Endothelial cell of umbilical vein (primary cell): ENCODE data around the gene LRP1B. TPM values are rescaled to one million over a fixed set of nuclear protein-coding genes. Genes with fewer than 3 reads are reported as not detected.

Source experiments
- BruUV-seq: library from RNA; stranded (reverse); fragments of 400-500 nt; replicated peaks from 2 replicates; lab custom pipeline; 2021; lab: Mats Ljungman, UMichigan
- CTCF ChIA-PET: fragments of 300-600, 350-600 bp; sonication (Branson Sonifier 250); formaldehyde crosslinking; loops from one replicate; lab custom pipeline; 2021; ENCODE audit warnings: antibody characterized with exemption, inconsistent platforms; lab: Charles Lee
- POLR2A ChIA-PET: fragments of 300-600, 350-600 bp; sonication (Branson Sonifier 250); formaldehyde crosslinking; loops from one replicate; lab custom pipeline; 2021; ENCODE audit warnings: antibody characterized with exemption, inconsistent platforms; lab: Charles Lee
- DNase-seq: peaks from one replicate; pipeline ENCODE4 v3.0.0-alpha.2; 2011; ENCODE audit warnings: low read depth, low spot score
- FAIRE-seq: peaks from 2 replicates; lab custom pipeline; 2011; peaks lifted over from hg19 to GRCh38; lab: Jason Lieb, UNC
- H2AFZ ChIP-seq: 2 replicates; pipeline ENCODE4 v1.6.0; 2012; ENCODE audit warnings: low read depth, low read length, control low read depth, inconsistent platforms
- H3K27ac ChIP-seq: 2 replicates; pipeline ENCODE4 v1.5.1; 2011; ENCODE audit warnings: low read depth, mild to moderate bottlenecking, control low read depth, low read length, moderate library complexity; ENCODE audit not compliant: insufficient read depth
- H3K27me3 ChIP-seq, 2 experiments: 2 replicates each; pipeline versions ENCODE4 v1.6.0 to v1.6.1; 2011; ENCODE audit warnings: low read length in 2 of 2, mixed read lengths in 1 of 2; ENCODE audit not compliant: control insufficient read depth in 2 of 2, insufficient read depth in 2 of 2
- H3K36me3 ChIP-seq, 2 experiments: 2 replicates in 1 of 2; 3 replicates in 1 of 2; pipeline ENCODE4 v1.5.1; 2011; ENCODE audit warnings: low read length in 2 of 2, mild to moderate bottlenecking in 1 of 2, moderate library complexity in 1 of 2; ENCODE audit not compliant: control insufficient read depth in 2 of 2, insufficient read depth in 2 of 2; ENCODE audit errors: extremely low read depth in 1 of 2
- H3K4me1 ChIP-seq: 3 replicates; pipeline ENCODE4 v1.5.1; 2011; ENCODE audit warnings: mild to moderate bottlenecking, low read length; ENCODE audit not compliant: control insufficient read depth, insufficient read depth; ENCODE audit errors: extremely low read depth
- H3K4me2 ChIP-seq: 2 replicates; pipeline ENCODE4 v1.6.1; 2011; ENCODE audit warnings: low read length, control low read depth, mixed read lengths; ENCODE audit not compliant: insufficient read depth
- H3K4me3 ChIP-seq, 3 experiments: fragments of 200-600 bp in 1 of 3; sonication (generic), shearing (Covaris generic) in 1 of 3; replicated peaks in 1 of 3; 2 replicates each; pipeline ENCODE4 v1.5.1; 2011 to 2016; ENCODE audit warnings: control low read depth in 3 of 3, low read length in 3 of 3, mild to moderate bottlenecking in 2 of 3, inconsistent platforms in 1 of 3, low read depth in 1 of 3, moderate library complexity in 1 of 3; ENCODE audit not compliant: insufficient read depth in 1 of 3
- H3K79me2 ChIP-seq: 2 replicates; pipeline ENCODE4 v1.6.0; 2012; ENCODE audit warnings: low read length, inconsistent platforms; ENCODE audit not compliant: control insufficient read depth, insufficient read depth
- H3K9ac ChIP-seq: replicated peaks from 2 replicates; pipeline ENCODE3; 2011; ENCODE audit warnings: low read length, control low read depth; ENCODE audit not compliant: insufficient read depth; ENCODE audit errors: extremely low read depth
- H3K9me1 ChIP-seq: replicated peaks from 3 replicates; pipeline ENCODE4 v1.6.0; 2011; ENCODE audit warnings: mild to moderate bottlenecking, low read length; ENCODE audit not compliant: control insufficient read depth, insufficient read depth; ENCODE audit errors: extremely low read depth
- H3K9me3 ChIP-seq: replicated peaks from 2 replicates; pipeline ENCODE4 v1.5.1; 2012; ENCODE audit warnings: low read length, inconsistent platforms; ENCODE audit not compliant: control insufficient read depth, insufficient read depth
- H4K20me1 ChIP-seq: replicated peaks from 2 replicates; pipeline ENCODE3; 2011; ENCODE audit warnings: mild to moderate bottlenecking, low read length; ENCODE audit not compliant: control insufficient read depth, insufficient read depth; ENCODE audit errors: extremely low read depth
- EZH2 ChIP-seq: IDR thresholded peaks from 2 replicates; pipeline ENCODE4 v1.6.1; 2012; ENCODE audit warnings: borderline replicate concordance, low read depth, mild to moderate bottlenecking, moderate library complexity, low read length, inconsistent platforms; ENCODE audit not compliant: severe bottlenecking
- FOS ChIP-seq: IDR thresholded peaks from 2 replicates; pipeline ENCODE4 v1.6.1; 2011; ENCODE audit warnings: mild to moderate bottlenecking, low read length, moderate library complexity, borderline replicate concordance; ENCODE audit not compliant: insufficient read depth
- GATA2 ChIP-seq: IDR thresholded peaks from 2 replicates; pipeline ENCODE4 v1.7.0; 2011; ENCODE audit warnings: low read depth, mild to moderate bottlenecking, moderate library complexity, mixed read lengths, low read length; ENCODE audit not compliant: insufficient read length, insufficient read depth
- JUN ChIP-seq: IDR thresholded peaks from 2 replicates; pipeline ENCODE4 v1.6.1; 2011; ENCODE audit warnings: borderline replicate concordance, low read depth; ENCODE audit not compliant: insufficient read length, insufficient read depth
- MAX ChIP-seq: IDR thresholded peaks from 2 replicates; pipeline ENCODE4 v1.6.1; 2011; ENCODE audit not compliant: insufficient read depth, insufficient read length
- MYC ChIP-seq: IDR thresholded peaks from one replicate; pipeline ENCODE4 v1.6.1; 2011; ENCODE audit warnings: mild to moderate bottlenecking, low read depth, low read length
- POLR2A ChIP-seq: IDR thresholded peaks from 2 replicates; pipeline ENCODE4 v1.6.1; 2012; ENCODE audit warnings: low read depth, mild to moderate bottlenecking, control low read depth, low read length
- POLR2AphosphoS5 ChIP-seq: IDR thresholded peaks from 2 replicates; pipeline ENCODE4 v1.6.1; 2012; ENCODE audit warnings: low read depth, mild to moderate bottlenecking, control low read depth, low read length, moderate library complexity; ENCODE audit not compliant: insufficient read depth
- dilution Hi-C: fragments of 300-500 bp; cut with MboI; formaldehyde crosslinking; loops from one replicate; pipeline ENCODE4 v1.15.0; 2019; ENCODE audit warnings: low sequenced_read_pairs; ENCODE audit not compliant: extremely low pct_ligation_motif_present
- intact Hi-C: fragments of 100-400 bp; cut with micrococcal nuclease; formaldehyde crosslinking; loops from one replicate; pipeline ENCODE4 v1.10.0; 2022
- polyA plus RNA-seq, 4 experiments: library from polyadenylated mRNA; depleted of rRNA in 3 of 4; stranded (reverse) in 3 of 4; unstranded in 1 of 4; fragments of >200 nt; gene quantifications; 2 replicates each; pipeline versions ENCODE4 v1.2.1 to v1.2.3, GENCODE V29; 2011 to 2012; ENCODE audit warnings: missing spikeins in 1 of 4
- total RNA-seq: library from RNA; stranded (reverse); gene quantifications from 2 replicates; pipeline ENCODE4 v1.2.3, GENCODE V29; 2021
- TF ChIP-seq, protein P1 (sequence below), 2 donors: IDR thresholded peaks; 1 replicate in 1 of 2; 2 replicates in 1 of 2; pipeline ENCODE4 v1.5.1; 2011; ENCODE audit warnings: low read length in 2 of 2, mild to moderate bottlenecking in 2 of 2, moderate library complexity in 2 of 2, control low read depth in 1 of 2, inconsistent platforms in 1 of 2, low read depth in 1 of 2; ENCODE audit not compliant: insufficient read depth in 1 of 2; ENCODE audit errors: extremely low read depth in 1 of 2

LRP1B gene
- total and polyA plus RNA-seq, 2 donors (not counting 3 experiments of a cell fraction or from before 2014, with no cell fraction given): 0.03 to 0.07 TPM

- Histone ChIP-seq H3K9me1 (no peaks in the 10 kb centered on the region), H3K9me3 (no peaks in the 10 kb centered on the region), H4K20me1 (no peaks in the 10 kb centered on the region), H3K79me2 (no peaks in the 10 kb centered on the region), H3K4me1 (no peaks in the 10 kb centered on the region), H3K36me3 (no peaks in the 10 kb centered on the region), H3K27ac (no peak overlapping the region), H3K27me3 (no peaks in the 10 kb centered on the region), H3K9ac (no peak overlapping the region), H2AFZ (no peak overlapping the region), H3K4me2 (no peak overlapping the region), H3K4me3 (no peak overlapping the region)
- FAIRE-seq (peak; percentile 44), DNase-seq (peak; percentile 18)
- intact Hi-C loops (no loop called here), dilution Hi-C loops (no loop called here)
- TF ChIP-seq EZH2: no peak
- TF ChIP-seq FOS: peak; percentile 78
- TF ChIP-seq GATA2: no peak
- CTCF ChIA-PET: no interaction called here
- POLR2A ChIA-PET: no interaction called here
- BruUV-seq: no TSS peak
These were observed 1676.1 kb downstream of the LRP1B start for GRCh38 chr2:140454717-140455116.

- no peak overlapping the region for H3K4me2 ChIP-seq
- no peaks in the 10 kb centered on the region for H4K20me1 ChIP-seq
- H3K9me3 ChIP-seq: no peaks in the 10 kb centered on the region
- no peaks in the 10 kb centered on the region for H3K27me3 ChIP-seq
- no peak for DNase-seq
- no peak overlapping the region for H3K4me3 ChIP-seq
- intact Hi-C loops: no loop called here
- no peaks in the 10 kb centered on the region for H3K4me1 ChIP-seq
- no peaks in the 10 kb centered on the region for H3K9me1 ChIP-seq
- no peak overlapping the region for H3K9ac ChIP-seq
- ChIA-PET POLR2A (no interaction called here), CTCF (interaction anchor here (1.7 kb wide), 1 partner anchor 9 kb away, joined by 6 read pairs; no protein-coding TSS in a partner anchor)
- H3K36me3 ChIP-seq: no peaks in the 10 kb centered on the region
- dilution Hi-C loops: no loop called here
- no peak overlapping the region for H3K27ac ChIP-seq
- TF ChIP-seq JUN (no peak), GATA2 (no peak), MYC (no peak), POLR2A (no peak), MAX (no peak), POLR2AphosphoS5 (no peak), FOS (no peak), EZH2 (no peak)
- TF ChIP-seq, protein P1, sequence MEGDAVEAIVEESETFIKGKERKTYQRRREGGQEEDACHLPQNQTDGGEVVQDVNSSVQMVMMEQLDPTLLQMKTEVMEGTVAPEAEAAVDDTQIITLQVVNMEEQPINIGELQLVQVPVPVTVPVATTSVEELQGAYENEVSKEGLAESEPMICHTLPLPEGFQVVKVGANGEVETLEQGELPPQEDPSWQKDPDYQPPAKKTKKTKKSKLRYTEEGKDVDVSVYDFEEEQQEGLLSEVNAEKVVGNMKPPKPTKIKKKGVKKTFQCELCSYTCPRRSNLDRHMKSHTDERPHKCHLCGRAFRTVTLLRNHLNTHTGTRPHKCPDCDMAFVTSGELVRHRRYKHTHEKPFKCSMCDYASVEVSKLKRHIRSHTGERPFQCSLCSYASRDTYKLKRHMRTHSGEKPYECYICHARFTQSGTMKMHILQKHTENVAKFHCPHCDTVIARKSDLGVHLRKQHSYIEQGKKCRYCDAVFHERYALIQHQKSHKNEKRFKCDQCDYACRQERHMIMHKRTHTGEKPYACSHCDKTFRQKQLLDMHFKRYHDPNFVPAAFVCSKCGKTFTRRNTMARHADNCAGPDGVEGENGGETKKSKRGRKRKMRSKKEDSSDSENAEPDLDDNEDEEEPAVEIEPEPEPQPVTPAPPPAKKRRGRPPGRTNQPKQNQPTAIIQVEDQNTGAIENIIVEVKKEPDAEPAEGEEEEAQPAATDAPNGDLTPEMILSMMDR (IDR thresholded peaks at IDR 0.05; ENCODE audit: extremely low read depth in 1 of 2, insufficient read depth in 1 of 2, low read depth in 1 of 2, low read length in 2 of 2): no peak
- H2AFZ ChIP-seq: no peak overlapping the region
- BruUV-seq: no TSS peak
- H3K79me2 ChIP-seq: no peaks in the 10 kb centered on the region
- FAIRE-seq: no peak
These were observed 1679.5 kb downstream of the LRP1B start for GRCh38 chr2:140451324-140451723.
